GM21737 (cell line): ENCODE results near the gene EFNA2.

Experiments
- ATAC-seq: cut with Tn5 transposase; IDR thresholded peaks from one replicate; pipeline ENCODE4 v1.9.1; 2021; ENCODE audit warnings: mild to moderate bottlenecking, moderate library complexity; ENCODE audit not compliant: unreplicated experiment

The EFNA2 gene

DNA sequence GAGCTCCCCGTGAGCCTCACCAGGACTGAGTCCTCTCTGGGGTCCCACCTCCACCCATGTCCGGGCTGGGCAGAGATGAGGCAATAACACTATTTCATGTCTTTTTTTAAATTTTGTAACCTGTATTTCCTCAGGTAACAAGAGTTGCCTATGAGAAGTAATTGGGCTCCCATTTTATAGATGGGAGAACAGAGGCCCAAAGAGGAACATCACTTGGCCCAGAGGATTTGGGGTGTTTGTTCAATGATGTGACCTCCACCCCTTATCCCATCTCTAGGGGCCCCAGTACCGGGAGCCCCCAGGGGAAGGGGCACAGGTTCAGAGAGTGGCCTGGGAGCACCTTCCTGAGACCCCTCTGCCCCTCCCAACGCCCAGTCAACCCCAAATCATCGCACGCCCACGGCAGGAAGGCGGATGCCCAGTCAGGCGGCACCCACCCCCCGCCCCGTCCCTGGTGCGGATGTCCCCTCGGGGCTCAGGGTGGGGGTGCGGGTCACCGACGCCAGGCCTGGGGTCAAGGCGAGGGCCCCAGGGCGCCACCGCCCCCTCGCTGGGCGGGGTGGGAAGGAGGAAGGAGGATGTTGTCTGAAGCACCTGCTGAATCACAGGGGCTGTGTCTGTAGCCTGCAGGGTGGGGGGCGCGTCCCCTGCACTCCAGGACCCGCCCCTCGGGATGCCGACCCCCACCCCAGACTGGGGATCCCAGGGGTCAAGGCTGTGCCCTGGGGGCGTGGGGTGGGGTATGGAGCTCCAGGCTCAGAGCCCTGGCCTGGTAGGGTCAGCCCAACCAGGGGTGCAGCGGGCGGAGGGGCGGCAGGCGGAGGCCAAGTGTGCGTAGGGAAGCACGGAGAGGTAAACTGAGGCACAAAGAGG, 25.6 kb upstream of the EFNA2 start:
- ATAC-seq, result peak; percentile 5

- ATAC-seq, result peak; percentile 41
Observed at GRCh38 chr19:1260749-1261537, 24.7 kb upstream of the EFNA2 start.

DNA sequence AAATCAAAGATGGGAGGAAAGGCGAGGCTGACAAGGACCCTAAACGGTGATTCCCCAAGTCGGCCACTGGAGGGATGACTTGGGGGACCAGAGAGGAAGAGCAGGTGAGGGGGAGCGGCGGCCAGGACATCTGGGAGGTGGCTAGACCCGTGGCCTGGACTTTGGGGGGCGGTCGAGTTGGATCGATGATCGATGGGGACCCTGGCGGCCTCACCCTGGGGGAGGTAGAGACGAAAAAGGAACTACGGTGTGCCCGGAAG, 24.2 kb upstream of the EFNA2 start:
- no peak for ATAC-seq

- ATAC-seq, result no peak
Observed at GRCh38 chr19:1261798-1262622, 23.7 kb upstream of the EFNA2 start.

- ATAC-seq, result no peak
Observed at GRCh38 chr19:1262623-1263123, 23.0 kb upstream of the EFNA2 start.

- no peak for ATAC-seq
Observed at GRCh38 chr19:1263188-1263587, 22.5 kb upstream of the EFNA2 start.

- ATAC-seq, result no peak
Observed at GRCh38 chr19:1264801-1265614, 20.7 kb upstream of the EFNA2 start.

DNA sequence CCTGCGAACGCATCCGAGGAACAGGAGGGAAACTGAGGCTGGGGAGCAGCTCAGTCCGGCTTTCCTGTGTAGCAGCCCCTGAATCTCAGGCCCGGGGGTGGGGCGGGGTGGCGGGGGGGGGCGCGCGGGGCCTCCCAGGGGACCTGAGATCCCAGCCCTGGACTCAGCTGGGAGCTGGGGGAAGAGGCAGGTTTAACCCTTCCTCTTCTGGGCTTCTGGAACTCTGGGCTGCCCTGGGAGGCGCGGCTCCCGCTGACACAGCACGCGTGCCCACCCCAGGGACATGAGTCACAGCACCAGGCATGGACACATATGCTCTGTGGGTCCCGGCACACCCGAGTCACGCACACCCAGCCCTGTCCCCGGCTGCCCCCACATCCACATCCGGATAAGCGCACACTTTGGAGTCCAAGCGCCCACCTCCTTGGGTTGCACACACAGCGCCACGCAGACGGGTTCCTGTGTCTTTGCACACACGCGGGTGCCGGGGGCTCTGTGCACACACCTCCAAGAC, 20.0 kb upstream of the EFNA2 start:
- no peak for ATAC-seq

- ATAC-seq, result peak; percentile 29
Observed at GRCh38 chr19:1266129-1266915, 19.4 kb upstream of the EFNA2 start.

- peak; percentile 10 for ATAC-seq
Observed at GRCh38 chr19:1266916-1267476, 18.7 kb upstream of the EFNA2 start.

DNA sequence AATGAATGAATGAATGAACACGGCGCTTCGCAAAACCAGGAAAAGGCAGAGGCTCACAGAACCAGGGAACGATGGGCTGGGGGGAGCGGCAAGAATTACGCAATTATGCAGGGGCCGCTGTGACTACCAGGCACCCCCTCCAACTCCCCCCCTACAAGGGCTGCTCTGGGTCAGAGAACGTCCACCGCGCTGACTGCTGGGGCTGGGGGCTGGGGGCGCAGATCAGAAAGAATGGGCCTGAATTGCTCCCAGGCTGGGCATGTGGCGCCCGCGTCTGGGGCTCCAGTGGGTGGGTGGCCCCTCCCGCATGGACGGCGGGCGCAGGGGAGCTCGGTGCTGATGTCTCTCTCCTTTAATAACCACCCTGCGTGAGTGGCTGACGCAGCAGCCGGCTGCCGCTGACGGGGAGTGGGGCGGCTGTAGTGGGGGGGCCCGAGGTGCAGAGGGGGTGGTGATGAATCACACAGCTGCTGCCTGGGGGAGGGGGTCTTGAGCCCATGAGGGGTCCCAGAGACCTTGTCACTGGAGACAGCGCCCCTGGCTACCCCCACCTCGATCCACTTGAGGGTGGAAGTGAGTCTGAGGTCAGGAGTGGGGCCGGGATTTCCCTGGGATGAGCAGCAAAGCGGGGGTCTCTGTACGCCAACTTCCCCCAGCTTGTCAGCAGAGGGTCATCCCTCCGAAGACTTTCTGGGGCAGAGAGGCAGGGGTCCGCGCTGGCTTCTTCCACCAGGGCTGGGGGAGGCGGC, 18.0 kb upstream of the EFNA2 start:
- no peak for ATAC-seq

GRCh38 chr19:1268226-1269064, 17.2 kb upstream of the EFNA2 start:
- no peak for ATAC-seq

DNA sequence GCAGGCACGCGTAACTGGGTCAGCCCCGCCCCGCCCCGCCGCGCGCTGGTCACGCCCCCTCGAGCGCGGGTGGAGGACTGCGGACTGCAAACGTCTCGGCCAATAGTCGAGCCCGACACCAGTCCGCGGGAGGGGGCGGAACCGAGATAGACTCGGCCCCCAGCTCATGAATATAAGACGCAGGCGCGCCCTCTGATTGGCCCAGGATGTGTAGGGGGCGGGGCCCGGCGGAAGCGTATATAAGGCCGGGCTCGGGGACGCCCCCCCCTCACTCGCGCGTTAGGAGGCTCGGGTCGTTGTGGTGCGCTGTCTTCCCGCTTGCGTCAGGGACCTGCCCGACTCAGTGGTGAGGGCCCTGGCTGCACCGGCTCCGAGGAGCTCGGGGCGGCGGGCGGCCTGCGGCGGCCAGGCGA, 16.6 kb upstream of the EFNA2 start, which contains the start of gene CIRBP:
CIRBP (plus strand) TSS at position 268 of the 413 bp plus-strand sequence. CDS start 1,602 bp downstream, outside the sequence.
- ATAC-seq, result peak; percentile 46

DNA sequence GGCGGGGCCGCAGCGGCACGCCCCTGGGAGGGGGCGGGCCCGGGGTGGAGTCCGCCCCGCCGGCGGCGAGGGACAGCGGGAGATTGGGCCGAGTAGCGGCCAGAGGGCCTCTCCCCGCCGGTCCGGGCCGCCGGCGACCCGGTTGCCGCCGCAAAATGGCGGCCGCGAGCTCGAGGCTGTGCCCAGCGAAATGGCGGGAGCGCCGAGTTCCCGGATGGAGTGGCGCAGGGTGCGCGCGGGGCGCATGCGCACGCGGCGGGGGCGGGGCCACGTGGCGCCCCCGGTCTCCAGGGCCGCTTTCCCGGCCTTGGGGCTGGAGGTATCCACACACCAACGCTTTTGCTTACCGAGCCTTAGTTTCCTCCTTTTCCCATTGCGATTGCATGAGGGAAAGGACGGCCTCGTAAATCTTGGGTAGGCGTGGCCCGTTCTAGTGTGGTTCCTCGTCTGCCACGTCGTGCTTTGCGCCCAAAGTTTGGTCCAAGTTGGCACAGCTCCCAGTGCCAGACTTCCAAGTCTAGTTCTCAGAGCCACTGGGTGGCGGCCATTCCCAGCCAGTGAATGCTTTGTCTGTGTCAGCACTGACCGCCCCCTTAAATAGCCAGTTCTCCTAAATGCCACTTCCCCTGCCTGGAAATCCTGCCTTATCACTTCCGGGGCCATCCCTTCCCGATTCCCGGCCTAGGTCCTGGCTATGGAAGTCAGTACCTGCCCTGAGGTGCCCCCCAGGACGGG, 16.0 kb upstream of the EFNA2 start:
- peak; percentile 16 for ATAC-seq

DNA sequence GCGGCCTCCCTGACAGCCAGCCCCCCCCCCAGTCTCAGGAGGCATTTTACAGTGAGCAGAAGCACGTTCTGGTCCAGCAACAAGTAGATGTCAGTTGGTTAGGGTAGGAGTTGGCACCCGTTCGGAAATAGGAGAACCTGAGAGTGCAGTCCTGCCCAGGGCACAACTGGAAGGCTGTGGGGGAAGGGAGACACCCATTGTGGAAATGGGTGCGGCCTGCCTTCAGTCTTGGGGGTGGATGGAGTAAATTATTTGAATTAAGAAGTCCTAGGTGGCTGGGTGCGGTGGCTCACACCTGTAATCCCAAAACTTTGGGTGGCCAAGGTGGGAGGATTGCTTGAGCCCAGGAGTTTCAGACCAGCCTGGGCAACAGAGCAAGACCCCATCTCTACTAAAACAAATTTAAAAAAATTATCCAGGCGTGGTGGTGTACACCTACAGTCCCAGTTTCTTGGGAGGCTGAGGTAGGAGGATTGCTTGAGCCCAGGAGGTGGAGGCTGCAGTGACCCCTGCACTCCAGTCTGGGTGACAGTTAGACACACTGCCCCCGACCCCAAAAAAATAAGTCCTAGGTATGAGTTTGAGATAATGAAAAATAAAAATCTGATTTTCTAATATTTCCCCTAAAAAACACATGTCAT, 15.3 kb upstream of the EFNA2 start:
- no peak for ATAC-seq

DNA sequence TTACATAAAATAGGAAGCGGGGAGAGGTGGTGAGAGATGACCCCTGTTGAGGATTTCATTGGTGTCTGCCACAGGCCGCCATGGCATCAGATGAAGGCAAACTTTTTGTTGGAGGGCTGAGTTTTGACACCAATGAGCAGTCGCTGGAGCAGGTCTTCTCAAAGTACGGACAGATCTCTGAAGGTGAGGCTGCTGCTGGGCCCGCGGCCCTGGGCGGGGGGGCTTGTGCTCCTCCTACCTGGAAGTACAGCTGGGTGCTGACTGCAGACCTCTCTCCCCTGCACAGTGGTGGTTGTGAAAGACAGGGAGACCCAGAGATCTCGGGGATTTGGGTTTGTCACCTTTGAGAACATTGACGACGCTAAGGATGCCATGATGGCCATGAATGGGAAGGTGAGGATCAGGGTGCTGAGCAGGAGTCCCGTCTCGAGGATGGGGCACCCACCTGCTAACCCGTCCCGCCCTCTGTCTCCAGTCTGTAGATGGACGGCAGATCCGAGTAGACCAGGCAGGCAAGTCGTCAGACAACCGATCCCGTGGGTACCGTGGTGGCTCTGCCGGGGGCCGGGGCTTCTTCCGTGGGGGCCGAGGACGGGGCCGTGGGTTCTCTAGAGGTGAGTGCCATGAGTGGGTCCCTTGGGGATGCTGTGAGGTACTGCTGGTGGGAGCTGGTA, 14.7 kb upstream of the EFNA2 start:
- ATAC-seq, result no peak
